HepG2 (cell line): ENCODE measurements around the gene KLHL28. TPM values are rescaled to one million over a fixed set of nuclear protein-coding genes. Genes with fewer than 3 reads are reported as not detected.

Experiments
- ATAC-seq: fragments of 200-7000 bp; cut with Tn5 transposase; 3 replicates; pipeline ENCODE4 v1.9.1; 2020; ENCODE audit warnings: mild to moderate bottlenecking, moderate library complexity
- BruUV-seq: library from RNA; stranded (reverse); fragments of 400-500 nt; replicated peaks from 2 replicates; lab custom pipeline; 2021; lab: Mats Ljungman, UMichigan
- CTCF ChIA-PET: fragments of 300-600 bp; formaldehyde crosslinking; extraction: SDS; loops from one replicate; lab custom pipeline; 2021; ENCODE audit warnings: low total read pairs, inconsistent platforms, low intra/inter-chr PET ratio; lab: Yijun Ruan, JAX
- POLR2A ChIA-PET: fragments of 350-600 bp; sonication (Branson Sonifier 250); formaldehyde crosslinking; loops from one replicate; lab custom pipeline; 2020; ENCODE audit warnings: antibody characterized with exemption, inconsistent platforms; lab: Yijun Ruan, JAX
- DNase-seq: peaks from one replicate; pipeline ENCODE4 v3.0.0-alpha.2; 2015; ENCODE audit warnings: low spot score
- FAIRE-seq: peaks from 3 replicates; lab custom pipeline; 2011; peaks lifted over from hg19 to GRCh38; lab: Jason Lieb, UNC
- H2AFZ ChIP-seq: one replicate; pipeline ENCODE4 v1.6.1; 2011; ENCODE audit warnings: low read length, inconsistent platforms
- H3K27ac ChIP-seq: fragments of 300-600 bp; 3 replicates; pipeline ENCODE4 v1.8.0; 2011; ENCODE audit warnings: mixed run types, mild to moderate bottlenecking, mixed read lengths, low read length, inconsistent platforms; ENCODE audit not compliant: insufficient read depth; ENCODE audit errors: extremely low read length
- H3K27me3 ChIP-seq, 2 experiments: fragments of 200-600 bp in 1 of 2; 2 replicates in 1 of 2; 3 replicates in 1 of 2; pipeline versions ENCODE4 v1.6.0 to v1.8.0; 2011; ENCODE audit warnings: low read length in 2 of 2, mild to moderate bottlenecking in 2 of 2, moderate library complexity in 2 of 2, inconsistent platforms in 1 of 2; ENCODE audit not compliant: insufficient read depth in 2 of 2, control insufficient read depth in 1 of 2
- H3K36me3 ChIP-seq, 2 experiments: fragments of 200-600 bp in 1 of 2; replicated peaks in 1 of 2; 2 replicates in 1 of 2; 3 replicates in 1 of 2; pipeline versions ENCODE4 v1.5.1 to v1.8.0; 2011; ENCODE audit warnings: low read length in 2 of 2, inconsistent platforms in 1 of 2; ENCODE audit not compliant: insufficient read depth in 2 of 2, control insufficient read depth in 1 of 2
- H3K4me1 ChIP-seq: 2 replicates; pipeline ENCODE4 v1.5.1; 2012; ENCODE audit warnings: low read length, inconsistent platforms; ENCODE audit not compliant: insufficient read depth
- H3K4me2 ChIP-seq: 2 replicates; pipeline ENCODE4 v1.6.0; 2011; ENCODE audit warnings: low read depth, low read length, inconsistent platforms
- H3K4me3 ChIP-seq, 3 experiments: fragments of 200-600 bp in 1 of 3; sonication (generic), shearing (Covaris generic) in 1 of 3; replicated peaks in 1 of 3; 2 replicates each; pipeline ENCODE4 v1.5.1; 2011 to 2016; ENCODE audit warnings: low read length in 3 of 3, inconsistent platforms in 2 of 3, low read depth in 2 of 3, mild to moderate bottlenecking in 2 of 3, control low read depth in 1 of 3, mixed read lengths in 1 of 3; ENCODE audit not compliant: insufficient read depth in 1 of 3
- H3K79me2 ChIP-seq: one replicate; pipeline ENCODE4 v1.6.1; 2011; ENCODE audit warnings: low read length, inconsistent platforms; ENCODE audit not compliant: insufficient read depth
- H3K9ac ChIP-seq: 2 replicates; pipeline ENCODE4 v1.6.0; 2011; ENCODE audit warnings: mild to moderate bottlenecking, low read depth, low read length, inconsistent platforms; ENCODE audit not compliant: insufficient read depth
- H3K9me3 ChIP-seq: 2 replicates; pipeline ENCODE4 v1.5.1; 2012; ENCODE audit warnings: mild to moderate bottlenecking, low read length
- H4K20me1 ChIP-seq: 2 replicates; pipeline ENCODE4 v1.6.0; 2011; ENCODE audit warnings: inconsistent platforms, mild to moderate bottlenecking, low read length, moderate library complexity; ENCODE audit not compliant: insufficient read depth
- AKAP8 ChIP-seq: sonication (generic); formaldehyde crosslinking; IDR thresholded peaks from 2 replicates; pipeline ENCODE4 v1.5.1; 2020; ENCODE audit warnings: mild to moderate bottlenecking, missing genetic modification reagents
- BRF2 ChIP-seq: sonication (generic); formaldehyde crosslinking; IDR thresholded peaks from 2 replicates; pipeline ENCODE4 v1.8.1; 2022; ENCODE audit warnings: mild to moderate bottlenecking, missing genetic modification reagents
- ETV5 ChIP-seq: IDR thresholded peaks from 2 replicates; pipeline ENCODE4 v1.6.1; 2018; ENCODE audit warnings: missing biosample characterization, missing genetic modification reagents, inconsistent platforms, borderline replicate concordance
- NR2F1 ChIP-seq, 2 experiments: fragments of 450-650 bp in 1 of 2; formaldehyde crosslinking in 1 of 2; IDR thresholded peaks; 2 replicates each; pipeline versions ENCODE4 v1.5.0 to v1.6.1; 2016 to 2020; ENCODE audit warnings: mild to moderate bottlenecking in 1 of 2, missing compliant biosample characterization in 1 of 2, missing genetic modification reagents in 1 of 2, moderate library complexity in 1 of 2
- PRDM15 ChIP-seq: sonication (generic); formaldehyde crosslinking; IDR thresholded peaks from 2 replicates; pipeline ENCODE4 v1.4.0; 2020; ENCODE audit warnings: missing genetic modification reagents
- RFXAP ChIP-seq: sonication (generic); formaldehyde crosslinking; IDR thresholded peaks from 2 replicates; pipeline ENCODE4 v1.4.0; 2020; ENCODE audit warnings: missing genetic modification reagents, borderline replicate concordance
- SOX5 ChIP-seq: IDR thresholded peaks from 2 replicates; pipeline ENCODE4 v1.6.1; 2016; ENCODE audit warnings: borderline replicate concordance
- ZNF7 ChIP-seq: IDR thresholded peaks from 2 replicates; pipeline ENCODE4 v1.6.1; 2016; ENCODE audit warnings: missing biosample characterization, missing genetic modification reagents
- ZNF746 ChIP-seq: sonication (generic); formaldehyde crosslinking; IDR thresholded peaks from 2 replicates; pipeline ENCODE4 v1.8.0; 2022; ENCODE audit warnings: mild to moderate bottlenecking, missing genetic modification reagents
- ZNF766 ChIP-seq: sonication (generic); formaldehyde crosslinking; IDR thresholded peaks from 2 replicates; pipeline ENCODE4 v1.5.0; 2020; ENCODE audit warnings: missing genetic modification reagents, borderline replicate concordance
- ZSCAN21 ChIP-seq: sonication (generic); formaldehyde crosslinking; IDR thresholded peaks from 2 replicates; pipeline ENCODE4 v1.8.0; 2022; ENCODE audit warnings: mild to moderate bottlenecking, missing genetic modification reagents, moderate library complexity, borderline replicate concordance
- WGBS: methylation state at CpG from one replicate; pipeline ENCODE4 v1.1.6; 2017; ENCODE audit warnings: low lambda C conversion rate; 5-methylcytosine and 5-hydroxymethylcytosine counted together
- in situ Hi-C: cut with HindIII; loops from 2 replicates; pipeline ENCODE4 v1.10.0; 2017; ENCODE audit warnings: low pct_unique_long_range_greater_than_20kb; ENCODE audit not compliant: extremely low pct_ligation_motif_present
- intact Hi-C: fragments of 100-400 bp; cut with micrococcal nuclease; formaldehyde crosslinking; loops from one replicate; pipeline ENCODE4 v1.10.0; 2022; ENCODE audit not compliant: unreplicated experiment
- polyA plus RNA-seq, 8 experiments: library from polyadenylated mRNA; depleted of rRNA in 3 of 8; stranded (reverse) in 7 of 8; unstranded in 1 of 8; fragments of >200 nt; fragmentation: Illumina TruSeq in 4 of 8; extraction: Trizol in 4 of 8; gene quantifications; 2 replicates each; pipeline versions ENCODE4 v1.2.1 to v1.2.3, GENCODE V29; 2011 to 2016; ENCODE audit warnings: low read depth in 4 of 8, missing spikeins in 1 of 8, mixed read lengths in 1 of 8; ENCODE audit not compliant: insufficient read depth in 1 of 8
- total RNA-seq, 5 experiments: library from RNA; depleted of rRNA; stranded (reverse); fragments of >200 nt; fragmentation: Illumina TruSeq; extraction: Trizol; gene quantifications; 2 replicates each; pipeline ENCODE4 v1.2.3, GENCODE V29; 2016; ENCODE audit warnings: low read depth in 1 of 5

The KLHL28 gene
- total and polyA plus RNA-seq, 2 of the 13 experiments (the other 11 are each of a cell fraction or from before 2014, with no cell fraction given) = 3.4 to 6.6 TPM

- Histone ChIP-seq H2AFZ (no peak overlapping the region), H3K4me3 (peak overlapping the region in 2 of 3 experiments; percentile 67 to 74; a peak in 2 of 6 replicates), H3K4me1 (peaks cover 24% of the 10 kb centered on the region), H3K4me2 (peak overlapping the region; percentile 83), H3K9ac (peak overlapping the region; percentile 76; the same call in 1 of the 2 replicates), H3K36me3 (no peaks in the 10 kb centered on the region; a peak in 1 of 5 replicates), H3K79me2 (peaks cover 9% of the 10 kb centered on the region), H3K9me3 (no peaks in the 10 kb centered on the region), H3K27ac (peak overlapping the region; percentile 98), H4K20me1 (no peaks in the 10 kb centered on the region), H3K27me3 (no peaks in the 10 kb centered on the region)
- BruUV-seq = no TSS peak
- ChIA-PET POLR2A (interaction anchor here (1.5 to 3.3 kb wide), 4 partner anchors 15 to 358 kb away, joined by 6 to 54 read pairs (median 14); partner anchors contain the start of genes FKBP3 and MIS18BP1), CTCF (no interaction called here)
- intact Hi-C loops (no loop called here), in situ Hi-C loops (no loop called here)
- 90% methylated on average over 2 of the region's 2 CpGs for WGBS
- no peak for FAIRE-seq
- DNase-seq = no peak
- no peak for ATAC-seq
- TF ChIP-seq ZSCAN21 (CRISPR knock-in tag) (no peak), BRF2 (no peak), PRDM15 (CRISPR knock-in tag) (no peak), SOX5 (CRISPR knock-in tag) (no peak), ZNF7 (no peak), AKAP8 (CRISPR knock-in tag) (no peak), RFXAP (CRISPR knock-in tag) (no peak), NR2F1 (CRISPR knock-in tag; IDR thresholded peaks at IDR 0.05) (no peak), ZNF766 (CRISPR knock-in tag) (no peak), ETV5 (CRISPR knock-in tag) (no peak), ZNF746 (CRISPR knock-in tag) (no peak)
Observed at GRCh38 chr14:44895716-44896115, 66.0 kb downstream of the KLHL28 start.
